ENCODE results near the gene RAD23A.
A peak's percentile ranks its signal among the peaks of the same experiment; 100 is the strongest.
"Not testable (repeated sequence)": the region's sequence is repeated elsewhere in the genome, so short reads cannot be mapped to it uniquely, and the experiment has no call there.

Gene RAD23A

GRCh38 chr19:12956446-12957388 lies 11.1 kb downstream of the RAD23A start, which contains the start of gene GADD45GIP1:
Gene GADD45GIP1, minus strand, starts transcription at chr19:12957223. Its CDS starts 11 bp downstream, at chr19:12957212.
- H3K36me3 ChIP-seq = no peaks in the 10 kb centered on the region
- no peak for TF ChIP-seq CTCF (IDR thresholded peaks at IDR 0.05)
- H3K4me1 ChIP-seq (ENCODE audit: control insufficient read depth in 1 of 2, insufficient read depth in 1 of 2, low read depth in 1 of 2, low read length in 1 of 2) = peaks cover 15 to 25% of the 10 kb centered on the region in 2 experiments
- H3K9me3 ChIP-seq = no peaks in the 10 kb centered on the region
- H3K27me3 ChIP-seq = no peaks in the 10 kb centered on the region
- H3K4me3 ChIP-seq (ENCODE audit: low read depth in 1 of 2, low read length in 1 of 2) = peak within 1 kb of the TSS; percentile 74 to 77
- H3K27ac ChIP-seq = peak within 1 kb of the TSS; percentile 71

- not testable (repeated sequence) for H3K36me3 ChIP-seq, H3K27me3 ChIP-seq, H3K9me3 ChIP-seq
- Histone ChIP-seq H3K27ac (peak overlapping the region; percentile 71), H3K4me3 (ENCODE audit: low read depth in 1 of 2, low read length in 1 of 2) (peak overlapping the region; percentile 74 to 77), H3K4me1 (ENCODE audit: control insufficient read depth in 1 of 2, insufficient read depth in 1 of 2, low read depth in 1 of 2, low read length in 1 of 2) (peaks cover 15 to 25% of the 10 kb centered on the region in 2 experiments)
Measured at GRCh38 chr19:12957389-12957952, 11.8 kb downstream of the RAD23A start.

- Histone ChIP-seq H3K9me3 (no peaks in the 10 kb centered on the region), H3K27me3 (no peaks in the 10 kb centered on the region), H3K27ac (no peak overlapping the region), H3K36me3 (no peaks in the 10 kb centered on the region), H3K4me3 (ENCODE audit: low read depth in 1 of 2, low read length in 1 of 2) (no peak overlapping the region), H3K4me1 (ENCODE audit: control insufficient read depth in 1 of 2, insufficient read depth in 1 of 2, low read depth in 1 of 2, low read length in 1 of 2) (peaks cover 15 to 21% of the 10 kb centered on the region in 2 experiments)
- no peak for TF ChIP-seq CTCF (IDR thresholded peaks at IDR 0.05)
Measured at GRCh38 chr19:12959481-12959880, 13.8 kb downstream of the RAD23A start.

- no peaks in the 10 kb centered on the region for H3K36me3 ChIP-seq
- H3K9me3 ChIP-seq = no peaks in the 10 kb centered on the region
- peak overlapping the region; percentile 57 to 70 for H3K4me3 ChIP-seq (ENCODE audit: low read depth in 1 of 2, low read length in 1 of 2)
- TF ChIP-seq CTCF (IDR thresholded peaks at IDR 0.05) = peak; percentile 95
- no peaks in the 10 kb centered on the region for H3K27me3 ChIP-seq
- H3K4me1 ChIP-seq (ENCODE audit: control insufficient read depth in 1 of 2, insufficient read depth in 1 of 2, low read depth in 1 of 2, low read length in 1 of 2) = peaks cover 7 to 8% of the 10 kb centered on the region in 2 experiments
- no peak overlapping the region for H3K27ac ChIP-seq
Measured at GRCh38 chr19:12965017-12965811, 19.6 kb downstream of the RAD23A start.

GRCh38 chr19:12965812-12966135 lies 20.1 kb downstream of the RAD23A start:
- no peak overlapping the region for H3K27ac ChIP-seq
- peaks cover 7 to 8% of the 10 kb centered on the region in 2 experiments for H3K4me1 ChIP-seq (ENCODE audit: control insufficient read depth in 1 of 2, insufficient read depth in 1 of 2, low read depth in 1 of 2, low read length in 1 of 2)
- no peak overlapping the region for H3K4me3 ChIP-seq (ENCODE audit: low read depth in 1 of 2, low read length in 1 of 2)
- H3K27me3 ChIP-seq = no peaks in the 10 kb centered on the region
- TF ChIP-seq CTCF (IDR thresholded peaks at IDR 0.05) = no peak
- no peaks in the 10 kb centered on the region for H3K9me3 ChIP-seq
- no peaks in the 10 kb centered on the region for H3K36me3 ChIP-seq
